Kidney (tissue), 14 donors: ENCODE measurements around the gene MAML3. TPM values are rescaled to one million over a fixed set of nuclear protein-coding genes. Genes with fewer than 3 reads are reported as not detected.

Source experiments
- DNase-seq, 5 donors: peaks; one replicate each; pipeline ENCODE4 v3.0.0-alpha.2; 2013 to 2020
- FAIRE-seq: peaks from 2 replicates; lab custom pipeline; 2012; peaks lifted over from hg19 to GRCh38; lab: Jason Lieb, UNC
- H3K27ac ChIP-seq, 2 donors: one replicate each; pipeline ENCODE4 v1.7.0; 2013; ENCODE audit warnings: low read depth in 2 of 2, low read length in 2 of 2, inconsistent platforms in 1 of 2
- H3K27me3 ChIP-seq: one replicate; pipeline ENCODE4 v1.7.1; 2013; ENCODE audit warnings: low read length, inconsistent platforms; ENCODE audit not compliant: control insufficient read depth, insufficient read depth
- H3K36me3 ChIP-seq, 3 donors: one replicate each; pipeline versions ENCODE4 v1.7.0 to v1.7.1; 2013; ENCODE audit warnings: low read length in 3 of 3, control low read depth in 1 of 3, inconsistent platforms in 1 of 3; ENCODE audit not compliant: insufficient read depth in 3 of 3, control insufficient read depth in 2 of 3
- H3K4me1 ChIP-seq, 3 donors: one replicate each; pipeline versions ENCODE4 v1.7.0 to v1.7.1; 2013; ENCODE audit warnings: low read length in 3 of 3, inconsistent platforms in 1 of 3, low read depth in 1 of 3; ENCODE audit not compliant: control insufficient read depth in 2 of 3, insufficient read depth in 2 of 3
- H3K4me3 ChIP-seq, 3 donors: one replicate each; pipeline versions ENCODE4 v1.7.0 to v1.8.1; 2013; ENCODE audit warnings: low read length in 3 of 3, control low read depth in 1 of 3, inconsistent platforms in 1 of 3
- H3K9ac ChIP-seq, 3 donors: one replicate each; pipeline versions ENCODE4 v1.7.0 to v1.7.1; 2013; ENCODE audit warnings: low read length in 3 of 3, control low read depth in 1 of 3, inconsistent platforms in 1 of 3
- H3K9me3 ChIP-seq, 3 donors: one replicate each; pipeline versions ENCODE4 v1.7.0 to v1.7.1; 2013; ENCODE audit warnings: low read length in 3 of 3, control low read depth in 1 of 3, inconsistent platforms in 1 of 3; ENCODE audit not compliant: control insufficient read depth in 2 of 3, insufficient read depth in 1 of 3
- CTCF ChIP-seq: IDR thresholded peaks from 3 replicates; pipeline ENCODE4 v1.5.1; 2012; ENCODE audit warnings: mild to moderate bottlenecking, moderate library complexity, borderline replicate concordance; ENCODE audit not compliant: insufficient read depth; ENCODE audit errors: extremely low read depth
- intact Hi-C: fragments of 100-400 bp; cut with DNase I; formaldehyde crosslinking; loops from one replicate; pipeline ENCODE4 v1.11.1; 2022
- polyA plus RNA-seq: library from polyadenylated mRNA; stranded (reverse); fragments of 350-450 nt; fragmentation: Illumina TruSeq; extraction: RNeasy Lipid Tissue Mini Kit (QIAGEN cat#74804); gene quantifications from one replicate; pipeline ENCODE4 v1.2.3, GENCODE V29; 2014; ENCODE audit warnings: low read depth, low replicate concordance; ENCODE audit not compliant: insufficient read depth
- total RNA-seq: library from RNA; stranded (reverse); fragmentation: NEBNext Ultra II Directional; extraction: Animal tissue kit (Norgen Biotek cat#: 25700); gene quantifications from one replicate; pipeline ENCODE4 v1.2.1, GENCODE V29; 2021
- donor health status: control.
- donor health status: control.
- donor health status: control.
- donor health status: control.
- donor health status: control.
- donor health status: DM: yes; HTN: yes; CAD: no.
- donor health status: Normal renal cell carcinoma (clear cell type).

MAML3 gene
- total and polyA plus RNA-seq, 2 donors from 2014 or later: 1.4 to 10.4 TPM

DNA sequence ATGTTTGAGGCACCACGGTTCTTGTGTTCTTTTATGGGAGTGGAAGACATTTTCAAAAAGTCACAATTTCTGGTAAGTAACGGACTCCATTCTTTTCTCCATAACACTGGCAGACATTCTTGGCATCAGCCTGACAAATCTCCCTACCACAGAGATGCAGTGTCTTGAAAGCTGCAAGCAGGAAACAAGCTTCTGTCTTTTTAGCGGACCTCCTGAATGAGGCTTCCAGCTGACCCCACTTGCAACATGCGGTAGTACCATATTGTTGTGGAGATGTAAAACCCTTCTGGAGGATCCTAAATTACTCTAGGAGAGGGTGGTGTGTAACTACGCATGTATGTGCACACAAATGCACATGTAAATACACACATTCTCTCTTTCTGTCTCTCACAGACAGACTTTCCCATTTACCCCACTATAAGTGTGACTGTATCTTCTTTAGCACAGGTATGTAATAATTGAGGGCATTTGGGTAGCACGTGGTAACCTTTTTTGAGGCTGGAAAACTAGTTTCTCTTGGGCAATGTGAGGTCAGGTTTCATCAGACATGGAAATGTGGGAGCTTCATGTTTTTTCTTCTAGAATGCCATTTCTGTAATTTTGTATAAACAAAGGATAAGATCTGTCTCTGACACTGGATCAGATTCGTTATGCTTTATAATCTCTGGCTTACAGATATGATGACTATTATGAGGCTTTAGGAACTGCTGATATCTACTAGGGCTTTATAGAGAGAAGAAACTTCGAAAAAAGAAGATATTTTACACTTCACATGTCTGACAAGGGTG is 358.3 kb downstream of the MAML3 start:
- no peak for FAIRE-seq

GRCh38 chr4:139794158-139794954 is 359.6 kb downstream of the MAML3 start:
- FAIRE-seq (no peak), DNase-seq (no peak)
- intact Hi-C loops: no loop called here
- Histone ChIP-seq H3K36me3 (no peaks in the 10 kb centered on the region), H3K9me3 (no peaks in the 10 kb centered on the region), H3K9ac (no peak overlapping the region), H3K4me1 (peaks cover 0 to 3% (median 2%) of the 10 kb centered on the region in 3 donors), H3K27me3 (no peaks in the 10 kb centered on the region), H3K27ac (no peak overlapping the region), H3K4me3 (no peak overlapping the region)
- no peak for TF ChIP-seq CTCF

More for the DNA sequence above, 358.3 kb downstream of the MAML3 start:
- Histone ChIP-seq H3K4me1 (peaks cover 2 to 7% (median 3%) of the 10 kb centered on the region in 3 donors), H3K36me3 (no peaks in the 10 kb centered on the region), H3K4me3 (no peak overlapping the region), H3K9ac (no peak overlapping the region), H3K9me3 (no peaks in the 10 kb centered on the region), H3K27me3 (no peaks in the 10 kb centered on the region), H3K27ac (no peak overlapping the region)
- intact Hi-C loops: no loop called here
- no peak for TF ChIP-seq CTCF
- no peak for DNase-seq

GRCh38 chr4:139791681-139792080 is 362.3 kb downstream of the MAML3 start:
- H3K9ac ChIP-seq: no peak overlapping the region
- intact Hi-C loops: no loop called here
- H3K4me3 ChIP-seq: no peak overlapping the region
- no peaks in the 10 kb centered on the region for H3K9me3 ChIP-seq
- no peaks in the 10 kb centered on the region for H3K27me3 ChIP-seq
- TF ChIP-seq CTCF: no peak
- FAIRE-seq: no peak
- H3K4me1 ChIP-seq: peaks cover 0 to 3% (median 0%) of the 10 kb centered on the region in 3 donors
- H3K27ac ChIP-seq: no peak overlapping the region
- H3K36me3 ChIP-seq: no peaks in the 10 kb centered on the region
- DNase-seq: no peak
